Panc1 (cell line): Measurements from ENCODE around the gene SLC19A1. TPM values are rescaled to one million over a fixed set of nuclear protein-coding genes. Genes with fewer than 3 reads are reported as not detected.
A peak's percentile ranks its signal among the peaks of the same experiment; 100 is the strongest.

ENCODE experiments used
- ATAC-seq: fragments of 200-7000 bp; cut with Tn5 transposase; 2 replicates; pipeline ENCODE4 v1.9.1; 2020; ENCODE audit warnings: mild to moderate bottlenecking, moderate library complexity
- BruUV-seq: library from RNA; stranded (reverse); fragments of 400-500 nt; replicated peaks from 2 replicates; lab custom pipeline; 2021; lab: Mats Ljungman, UMichigan
- CTCF ChIA-PET: fragments of 300-600 bp; sonication (Branson Sonifier 250); formaldehyde crosslinking; loops from one replicate; lab custom pipeline; 2022; ENCODE audit warnings: antibody characterized with exemption; lab: Charles Lee
- POLR2A ChIA-PET: fragments of 300-600 bp; sonication (Branson Sonifier 250); formaldehyde crosslinking; loops from one replicate; lab custom pipeline; 2022; ENCODE audit warnings: antibody characterized with exemption; lab: Charles Lee
- DNase-seq: peaks from one replicate; pipeline ENCODE4 v3.0.0-alpha.2; 2010; ENCODE audit warnings: low read depth, low spot score
- H3K27ac ChIP-seq: 2 replicates; pipeline ENCODE4 v1.5.1; 2011; ENCODE audit warnings: mild to moderate bottlenecking, low read length, inconsistent platforms
- H3K27me3 ChIP-seq: fragments of 200-500 bp; sonication (Bioruptor generic); 2 replicates; pipeline ENCODE4 v1.6.0; 2014; ENCODE audit warnings: low read length, inconsistent platforms; ENCODE audit not compliant: control insufficient read depth, insufficient read depth
- H3K36me3 ChIP-seq: fragments of 200-500 bp; sonication (Bioruptor generic); 2 replicates; pipeline ENCODE4 v1.5.1; 2014; ENCODE audit warnings: inconsistent platforms, mild to moderate bottlenecking, low read length, moderate library complexity; ENCODE audit not compliant: control insufficient read depth, insufficient read depth
- H3K4me1 ChIP-seq: 2 replicates; pipeline ENCODE4 v1.5.1; 2011; ENCODE audit warnings: inconsistent platforms, mild to moderate bottlenecking, low read length, moderate library complexity; ENCODE audit not compliant: control insufficient read depth, insufficient read depth
- H3K4me3 ChIP-seq, 2 experiments: 2 replicates each; pipeline ENCODE4 v1.5.1; 2011 to 2012; ENCODE audit warnings: low read depth in 2 of 2, low read length in 2 of 2, mild to moderate bottlenecking in 2 of 2, inconsistent platforms in 1 of 2, moderate library complexity in 1 of 2
- H3K9me3 ChIP-seq: fragments of 200-500 bp; sonication (Bioruptor generic); 2 replicates; pipeline ENCODE4 v1.5.1; 2014; ENCODE audit warnings: low read depth, mild to moderate bottlenecking, inconsistent platforms, low read length, moderate library complexity; ENCODE audit not compliant: control insufficient read depth, insufficient read depth
- POLR2AphosphoS5 ChIP-seq: IDR thresholded peaks from 2 replicates; pipeline ENCODE4 v1.6.1; 2012; ENCODE audit warnings: mild to moderate bottlenecking, low read depth, low read length, moderate library complexity
- SIN3A ChIP-seq: IDR thresholded peaks from 2 replicates; pipeline ENCODE4 v1.6.1; 2012; ENCODE audit warnings: low read depth, mild to moderate bottlenecking, low read length, moderate library complexity, borderline replicate concordance; ENCODE audit not compliant: insufficient read depth
- TCF7L2 ChIP-seq: IDR thresholded peaks from 2 replicates; pipeline ENCODE4 v1.6.1; 2011; ENCODE audit warnings: mild to moderate bottlenecking, low read depth, low read length, inconsistent platforms
- in situ Hi-C: cut with HindIII; loops from 2 replicates; pipeline ENCODE4 v1.10.0; 2016; ENCODE audit warnings: low sequenced_read_pairs, low pct_unique_long_range_greater_than_20kb
- intact Hi-C: fragments of 100-400 bp; cut with micrococcal nuclease; formaldehyde crosslinking; loops from one replicate; pipeline ENCODE4 v1.10.0; 2022; ENCODE audit not compliant: unreplicated experiment
- total RNA-seq: library from RNA; stranded (reverse); gene quantifications from one replicate; pipeline ENCODE4 v1.2.1, GENCODE V29; 2021; ENCODE audit not compliant: unreplicated experiment
- TF ChIP-seq, protein P1 (sequence below), 2 experiments: IDR thresholded peaks; 2 replicates each; pipeline ENCODE4 v1.6.1; 2011 to 2012; ENCODE audit warnings: low read depth in 2 of 2, control low read depth in 1 of 2, low read length in 1 of 2, mild to moderate bottlenecking in 1 of 2, moderate library complexity in 1 of 2; ENCODE audit not compliant: insufficient read depth in 1 of 2
- TF ChIP-seq, protein P2 (sequence below): fragments of 450-650 bp; IDR thresholded peaks from 2 replicates; pipeline ENCODE4 v1.5.1; 2017; ENCODE audit warnings: mild to moderate bottlenecking

The SLC19A1 gene
- total RNA-seq, 1 experiment from 2014 or later, result 24.5 TPM

DNA sequence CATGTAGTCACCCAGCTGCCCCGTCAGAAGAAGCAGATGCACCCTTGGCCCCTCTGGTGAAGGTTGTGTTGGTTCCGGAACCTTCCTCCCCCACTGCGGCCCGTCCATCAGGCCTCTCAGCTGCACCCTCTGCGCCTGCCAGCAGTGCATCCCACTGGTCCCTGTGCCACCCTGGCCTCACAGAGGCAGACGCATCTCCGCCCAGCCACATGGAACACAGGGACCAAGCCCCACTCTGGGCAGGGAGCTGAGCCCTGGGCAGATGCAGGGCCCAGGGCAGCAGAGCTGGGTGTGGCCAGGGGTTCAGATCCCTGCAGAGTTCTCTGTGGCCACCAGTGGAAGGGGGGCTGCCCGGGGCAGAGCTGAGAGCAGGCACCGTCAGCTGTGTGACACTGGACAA lies 50.6 kb downstream of the SLC19A1 start:
- peak overlapping the region; percentile 34; the same call in 1 of the 2 replicates for H3K27ac ChIP-seq
- BruUV-seq, result no TSS peak
- no peaks in the 10 kb centered on the region; the same call in 1 of the 2 replicates for H3K36me3 ChIP-seq
- ChIA-PET POLR2A (no interaction called here), CTCF (no interaction called here)
- TF ChIP-seq, protein P1, sequence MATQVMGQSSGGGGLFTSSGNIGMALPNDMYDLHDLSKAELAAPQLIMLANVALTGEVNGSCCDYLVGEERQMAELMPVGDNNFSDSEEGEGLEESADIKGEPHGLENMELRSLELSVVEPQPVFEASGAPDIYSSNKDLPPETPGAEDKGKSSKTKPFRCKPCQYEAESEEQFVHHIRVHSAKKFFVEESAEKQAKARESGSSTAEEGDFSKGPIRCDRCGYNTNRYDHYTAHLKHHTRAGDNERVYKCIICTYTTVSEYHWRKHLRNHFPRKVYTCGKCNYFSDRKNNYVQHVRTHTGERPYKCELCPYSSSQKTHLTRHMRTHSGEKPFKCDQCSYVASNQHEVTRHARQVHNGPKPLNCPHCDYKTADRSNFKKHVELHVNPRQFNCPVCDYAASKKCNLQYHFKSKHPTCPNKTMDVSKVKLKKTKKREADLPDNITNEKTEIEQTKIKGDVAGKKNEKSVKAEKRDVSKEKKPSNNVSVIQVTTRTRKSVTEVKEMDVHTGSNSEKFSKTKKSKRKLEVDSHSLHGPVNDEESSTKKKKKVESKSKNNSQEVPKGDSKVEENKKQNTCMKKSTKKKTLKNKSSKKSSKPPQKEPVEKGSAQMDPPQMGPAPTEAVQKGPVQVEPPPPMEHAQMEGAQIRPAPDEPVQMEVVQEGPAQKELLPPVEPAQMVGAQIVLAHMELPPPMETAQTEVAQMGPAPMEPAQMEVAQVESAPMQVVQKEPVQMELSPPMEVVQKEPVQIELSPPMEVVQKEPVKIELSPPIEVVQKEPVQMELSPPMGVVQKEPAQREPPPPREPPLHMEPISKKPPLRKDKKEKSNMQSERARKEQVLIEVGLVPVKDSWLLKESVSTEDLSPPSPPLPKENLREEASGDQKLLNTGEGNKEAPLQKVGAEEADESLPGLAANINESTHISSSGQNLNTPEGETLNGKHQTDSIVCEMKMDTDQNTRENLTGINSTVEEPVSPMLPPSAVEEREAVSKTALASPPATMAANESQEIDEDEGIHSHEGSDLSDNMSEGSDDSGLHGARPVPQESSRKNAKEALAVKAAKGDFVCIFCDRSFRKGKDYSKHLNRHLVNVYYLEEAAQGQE (IDR thresholded peaks at IDR 0.05; ENCODE audit: insufficient read depth in 1 of 2, low read depth in 2 of 2, low read length in 1 of 2), result no peak
- TF ChIP-seq POLR2AphosphoS5 (no peak), SIN3A (no peak), TCF7L2 (no peak)
- TF ChIP-seq, protein P2, sequence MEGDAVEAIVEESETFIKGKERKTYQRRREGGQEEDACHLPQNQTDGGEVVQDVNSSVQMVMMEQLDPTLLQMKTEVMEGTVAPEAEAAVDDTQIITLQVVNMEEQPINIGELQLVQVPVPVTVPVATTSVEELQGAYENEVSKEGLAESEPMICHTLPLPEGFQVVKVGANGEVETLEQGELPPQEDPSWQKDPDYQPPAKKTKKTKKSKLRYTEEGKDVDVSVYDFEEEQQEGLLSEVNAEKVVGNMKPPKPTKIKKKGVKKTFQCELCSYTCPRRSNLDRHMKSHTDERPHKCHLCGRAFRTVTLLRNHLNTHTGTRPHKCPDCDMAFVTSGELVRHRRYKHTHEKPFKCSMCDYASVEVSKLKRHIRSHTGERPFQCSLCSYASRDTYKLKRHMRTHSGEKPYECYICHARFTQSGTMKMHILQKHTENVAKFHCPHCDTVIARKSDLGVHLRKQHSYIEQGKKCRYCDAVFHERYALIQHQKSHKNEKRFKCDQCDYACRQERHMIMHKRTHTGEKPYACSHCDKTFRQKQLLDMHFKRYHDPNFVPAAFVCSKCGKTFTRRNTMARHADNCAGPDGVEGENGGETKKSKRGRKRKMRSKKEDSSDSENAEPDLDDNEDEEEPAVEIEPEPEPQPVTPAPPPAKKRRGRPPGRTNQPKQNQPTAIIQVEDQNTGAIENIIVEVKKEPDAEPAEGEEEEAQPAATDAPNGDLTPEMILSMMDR, result no peak
- H3K9me3 ChIP-seq, result no peaks in the 10 kb centered on the region
- DNase-seq (no peak), ATAC-seq (no peak)
- intact Hi-C loops (no loop called here), in situ Hi-C loops (no loop called here)
- H3K27me3 ChIP-seq, result no peaks in the 10 kb centered on the region
- H3K4me1 ChIP-seq, result peaks cover 26% of the 10 kb centered on the region
- no peak overlapping the region for H3K4me3 ChIP-seq

DNA sequence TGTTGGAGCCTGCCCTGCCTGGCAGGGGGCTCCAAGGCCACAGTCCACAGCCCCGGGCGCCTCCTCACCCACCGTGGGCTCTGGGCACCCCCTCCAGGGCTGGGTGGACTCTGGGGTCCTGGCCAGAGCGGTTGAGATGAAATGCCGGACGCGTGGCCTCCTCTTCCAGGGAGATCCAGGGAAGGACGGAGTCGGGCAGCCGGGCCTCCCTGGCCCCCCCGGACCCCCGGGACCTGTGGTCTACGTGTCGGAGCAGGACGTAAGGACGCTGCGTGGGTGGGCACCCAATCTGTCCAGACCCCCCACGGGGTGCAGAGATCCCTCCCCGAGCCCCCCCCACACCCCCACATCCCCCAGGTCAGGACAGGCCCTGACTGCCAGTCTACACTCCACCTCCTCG lies 51.2 kb downstream of the SLC19A1 start:
- Histone ChIP-seq H3K27me3 (no peaks in the 10 kb centered on the region), H3K27ac (peak overlapping the region; percentile 54; the same call in 1 of the 2 replicates), H3K4me1 (peaks cover 26% of the 10 kb centered on the region), H3K9me3 (no peaks in the 10 kb centered on the region), H3K4me3 (no peak overlapping the region), H3K36me3 (no peaks in the 10 kb centered on the region; the same call in 1 of the 2 replicates)
- intact Hi-C loops (no loop called here), in situ Hi-C loops (no loop called here)
- TF ChIP-seq, protein P2, result no peak
- TF ChIP-seq POLR2AphosphoS5 (no peak), TCF7L2 (no peak), SIN3A (no peak)
- TF ChIP-seq, protein P1 (IDR thresholded peaks at IDR 0.05; ENCODE audit: insufficient read depth in 1 of 2, low read depth in 2 of 2, low read length in 1 of 2), result no peak
- ChIA-PET CTCF (no interaction called here), POLR2A (no interaction called here)
- no peak for DNase-seq
- ATAC-seq, result no peak
- no TSS peak for BruUV-seq
